Activated CD8-positive, alpha-beta memory T cell treated with anti-CD3 and anti-CD28 coated beads for 4 hours (primary cell): ENCODE results near the gene C9orf72.
A peak's percentile ranks its signal among the peaks of the same experiment; 100 is the strongest.

Source experiments
- DNase-seq, 2 donors: peaks; one replicate each; pipeline ENCODE4 v3.0.0-alpha.2; 2020; ENCODE audit warnings: low read depth in 2 of 2

The C9orf72 gene

DNA sequence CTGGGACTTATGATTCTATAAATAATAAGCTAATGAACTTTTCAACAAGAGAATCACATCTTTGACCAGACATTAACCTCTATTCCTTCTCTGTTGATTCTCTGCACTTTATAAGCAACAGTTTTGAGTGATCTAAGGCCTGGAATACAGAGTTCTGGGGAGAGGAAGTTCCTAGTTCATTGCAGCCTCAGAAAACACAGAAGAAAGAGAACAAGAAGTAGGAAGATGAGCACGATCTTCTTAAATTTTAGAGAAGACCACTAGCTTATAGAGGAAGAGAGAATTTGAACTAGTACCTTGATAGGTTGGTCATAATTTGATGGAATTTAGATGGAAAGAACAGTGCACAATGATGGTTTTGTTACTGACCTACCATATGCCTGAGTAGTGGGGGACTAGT lies 8.5 kb upstream of the C9orf72 start:
- DNase-seq, result no peak

GRCh38 chr9:27573634-27574590 lies 631 bp upstream of the C9orf72 start:
- peak; percentile 91 to 98 for DNase-seq

DNA sequence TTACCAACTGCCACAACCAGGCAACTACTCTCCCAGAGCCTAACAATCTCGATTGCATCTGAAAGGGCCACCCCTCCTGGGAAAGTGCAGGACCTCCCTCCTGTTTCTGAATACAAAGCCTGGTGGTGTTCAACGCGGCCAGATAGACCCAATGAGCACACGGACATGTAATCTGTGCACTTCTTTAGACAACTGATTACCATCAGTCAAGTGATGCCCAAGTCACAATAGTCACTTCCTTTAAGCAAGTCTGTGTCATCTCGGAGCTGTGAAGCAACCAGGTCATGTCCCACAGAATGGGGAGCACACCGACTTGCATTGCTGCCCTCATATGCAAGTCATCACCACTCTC lies 739 bp downstream of the C9orf72 start:
- peak in 1 of 2 donors; percentile 47 for DNase-seq

GRCh38 chr9:27572061-27572460 lies 1.2 kb downstream of the C9orf72 start:
- no peak for DNase-seq

DNA sequence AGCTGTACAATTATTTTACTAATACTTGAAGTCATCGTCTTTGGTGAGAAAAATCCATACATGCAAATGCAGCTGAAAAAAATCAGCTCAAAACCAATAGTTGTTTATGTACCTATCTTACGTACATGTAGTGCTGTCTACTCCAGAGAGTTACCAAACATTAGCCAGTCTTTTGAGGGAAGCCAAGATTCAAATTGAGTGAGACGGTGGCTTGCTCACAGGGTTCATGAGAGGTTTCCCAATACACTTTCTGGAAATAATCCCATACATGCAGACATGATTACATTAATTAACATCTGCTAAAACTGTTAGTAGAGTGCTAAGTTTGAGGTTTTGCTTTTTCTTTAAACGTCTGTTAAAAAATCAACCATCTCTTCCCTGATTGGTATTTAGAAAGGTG lies 2.3 kb downstream of the C9orf72 start:
- no peak for DNase-seq

DNA sequence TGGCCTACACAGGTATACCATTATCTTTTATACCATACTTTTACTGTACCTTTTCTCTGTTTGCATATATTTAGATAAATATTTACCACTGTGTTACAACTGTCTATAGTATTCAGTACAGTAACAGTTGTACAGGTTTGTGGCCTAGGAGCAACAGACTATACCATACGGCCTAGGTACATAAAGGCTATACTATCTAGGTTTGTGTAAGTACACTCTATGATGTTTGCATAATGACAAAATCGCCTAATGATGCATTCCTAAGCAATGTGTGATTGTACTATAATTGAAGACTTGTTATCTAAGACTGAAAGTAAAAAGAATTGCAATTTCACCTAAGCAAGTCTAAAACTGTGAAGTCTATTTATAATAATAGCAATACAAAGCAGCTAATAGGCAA lies 3.9 kb downstream of the C9orf72 start:
- no peak for DNase-seq

- DNase-seq, result no peak
Observed at GRCh38 chr9:27566118-27566517, 7.2 kb downstream of the C9orf72 start.

DNA sequence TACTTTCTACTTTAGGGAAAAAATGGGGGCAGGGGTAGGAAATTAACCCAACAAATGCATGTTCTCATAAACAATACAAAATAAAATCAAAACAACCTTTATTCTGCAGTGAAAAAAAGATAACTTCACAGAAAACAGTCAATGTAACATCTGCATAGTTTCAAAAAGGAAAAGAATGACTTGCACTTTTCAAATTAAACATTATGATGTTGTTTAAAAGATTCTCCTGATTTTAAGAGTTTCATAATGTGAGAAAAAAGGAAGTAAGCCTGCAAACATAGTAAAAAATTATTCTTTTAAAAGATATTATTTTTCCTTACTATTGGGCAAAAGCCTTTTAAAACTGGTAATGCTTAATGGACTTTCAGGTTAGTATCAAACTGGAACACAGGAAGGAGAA lies 7.6 kb downstream of the C9orf72 start:
- DNase-seq, result no peak

DNA sequence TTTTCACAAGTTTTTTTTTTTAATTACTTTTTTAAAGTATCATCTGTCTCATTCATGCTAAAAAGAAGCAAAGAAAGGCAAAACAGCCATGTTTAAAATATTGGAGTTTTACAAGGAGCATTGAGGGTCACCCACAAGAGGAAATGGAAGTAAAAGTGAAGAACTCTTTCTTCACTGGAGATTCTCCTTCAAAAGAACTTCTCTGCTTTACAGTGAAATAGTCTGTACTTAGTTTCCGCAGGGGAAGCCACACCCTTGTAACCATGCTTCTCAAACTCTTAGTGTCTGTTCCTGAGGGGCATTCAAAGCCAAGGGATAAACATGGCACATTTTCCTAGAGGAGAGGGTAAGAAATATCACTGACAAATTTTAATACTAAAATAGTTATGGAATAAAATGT lies 8.6 kb downstream of the C9orf72 start:
- DNase-seq, result no peak

DNA sequence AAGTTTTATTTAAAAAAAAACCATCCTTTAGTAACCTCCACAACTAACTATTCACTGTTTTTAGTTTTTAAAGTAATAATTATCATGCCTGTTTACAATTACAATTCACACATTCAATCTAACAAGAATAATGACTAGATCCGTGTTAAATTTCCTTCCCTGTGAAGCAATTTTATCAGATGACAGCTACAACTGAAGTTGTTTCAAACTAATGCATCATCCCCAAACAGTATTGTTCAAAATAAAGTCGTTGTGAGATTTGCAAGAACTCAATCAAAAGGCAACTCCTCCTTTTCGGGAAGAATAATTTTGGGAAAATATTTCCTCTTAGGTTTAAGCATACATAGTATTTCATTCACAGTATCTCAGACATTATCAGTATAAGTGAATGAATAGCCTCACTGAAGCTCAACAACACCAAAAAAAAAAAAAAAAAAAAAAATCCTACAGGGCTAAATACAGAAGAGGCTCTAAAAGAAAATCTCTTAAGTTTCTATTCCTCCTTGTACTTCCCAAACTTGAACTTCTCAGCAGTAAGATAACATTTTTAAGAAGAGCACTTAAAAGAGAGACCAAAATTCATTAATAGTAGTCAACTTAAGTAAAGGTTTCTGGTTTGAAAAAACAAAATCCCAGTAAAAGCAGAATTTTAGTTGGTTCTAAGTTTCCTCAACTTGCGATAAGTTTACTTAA lies 9.4 kb downstream of the C9orf72 start:
- no peak for DNase-seq

GRCh38 chr9:27561685-27562084 lies 11.6 kb downstream of the C9orf72 start:
- DNase-seq, result no peak

GRCh38 chr9:27560457-27560856 lies 12.8 kb downstream of the C9orf72 start:
- no peak for DNase-seq

DNA sequence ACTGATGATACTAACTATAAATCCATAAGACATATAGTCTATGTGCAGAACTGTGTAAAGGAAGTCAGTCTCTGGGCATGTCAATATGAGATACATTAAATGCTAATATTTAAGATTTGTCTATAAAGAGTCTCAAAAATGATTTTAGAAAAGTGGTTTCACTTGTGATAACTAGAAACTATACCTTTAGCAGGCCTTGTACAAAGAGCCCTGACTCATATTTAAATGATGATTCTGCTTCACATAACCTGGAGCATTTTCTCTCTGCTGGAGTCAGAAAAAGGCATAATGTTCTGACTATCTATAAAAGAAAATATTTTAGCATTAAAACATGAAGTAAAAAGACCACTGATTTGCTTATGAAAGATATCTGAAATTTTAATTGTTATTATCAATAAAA lies 15.0 kb downstream of the C9orf72 start:
- no peak for DNase-seq

- no peak for DNase-seq
Observed at GRCh38 chr9:27556470-27556869, 16.8 kb downstream of the C9orf72 start.

GRCh38 chr9:27554712-27555111 lies 18.6 kb downstream of the C9orf72 start:
- DNase-seq, result no peak

DNA sequence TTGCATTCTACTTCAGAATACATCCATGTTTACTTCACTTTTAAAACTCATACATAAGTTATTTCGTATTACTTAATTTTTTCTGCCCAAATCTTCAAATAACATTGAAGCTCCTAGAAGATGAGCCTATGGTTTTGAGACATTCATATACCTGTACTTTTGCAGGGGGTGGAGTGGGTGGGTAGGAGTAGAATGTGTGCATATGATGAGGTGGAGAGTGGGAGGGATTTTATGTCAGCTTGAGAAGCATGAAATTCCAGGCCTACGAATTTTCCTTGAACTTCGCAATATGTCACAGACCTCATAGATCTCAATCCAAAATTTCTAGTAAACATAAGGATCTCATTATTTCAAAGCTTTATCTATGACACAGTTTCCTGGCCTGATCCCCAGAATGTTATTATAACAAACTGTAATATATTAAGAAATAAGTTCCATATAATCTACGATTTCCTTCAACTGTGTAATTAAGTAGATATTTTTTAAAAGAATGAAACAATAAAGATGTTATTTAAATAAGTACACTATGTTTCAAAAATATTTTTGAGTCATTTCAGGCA lies 24.0 kb downstream of the C9orf72 start:
- no peak for DNase-seq

- no peak for DNase-seq
Observed at GRCh38 chr9:27548055-27548741, 25.1 kb downstream of the C9orf72 start.

DNA sequence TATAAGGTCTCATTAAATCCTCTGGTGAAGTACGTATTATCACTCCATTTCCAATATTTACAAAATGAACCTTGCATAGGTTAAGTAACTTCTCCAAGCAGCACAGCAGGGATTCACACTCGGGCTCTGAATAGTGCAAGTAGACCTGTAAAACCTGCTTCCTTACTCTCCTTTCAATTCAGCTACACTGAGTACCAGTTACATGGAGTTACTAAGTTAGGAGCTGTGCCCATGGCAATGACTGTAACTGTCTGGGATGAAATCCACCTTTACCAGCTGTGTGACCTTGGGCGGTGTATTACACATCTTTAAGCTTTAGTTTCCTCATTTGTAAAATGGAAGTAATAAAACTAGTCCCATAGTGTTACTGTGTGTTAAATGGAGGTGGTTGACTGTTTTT lies 27.8 kb downstream of the C9orf72 start:
- DNase-seq, result no peak

GRCh38 chr9:27542508-27542907 lies 30.8 kb downstream of the C9orf72 start:
- no peak for DNase-seq

- no peak for DNase-seq
Observed at GRCh38 chr9:27541740-27542139, 31.5 kb downstream of the C9orf72 start.

GRCh38 chr9:27540502-27540901 lies 32.8 kb downstream of the C9orf72 start:
- no peak for DNase-seq
